ENCODE data around the gene JAZF1. TPM values are rescaled to one million over a fixed set of nuclear protein-coding genes. Genes with fewer than 3 reads are reported as not detected.

JAZF1 gene
- total and polyA plus RNA-seq, 12 donors = 6.9 to 42.3 (median 30.0) TPM

GRCh38 chr7:28005075-28005846 is 175.3 kb downstream of the JAZF1 start:
- Histone ChIP-seq H3K27me3 (no peaks in the 10 kb centered on the region), H3K27ac (peak overlapping the region in 4 of 10 donors; percentile 10 to 43 (median 30))
- peak in 7 of 8 donors; percentile 53 to 98 (median 87) for ATAC-seq

DNA sequence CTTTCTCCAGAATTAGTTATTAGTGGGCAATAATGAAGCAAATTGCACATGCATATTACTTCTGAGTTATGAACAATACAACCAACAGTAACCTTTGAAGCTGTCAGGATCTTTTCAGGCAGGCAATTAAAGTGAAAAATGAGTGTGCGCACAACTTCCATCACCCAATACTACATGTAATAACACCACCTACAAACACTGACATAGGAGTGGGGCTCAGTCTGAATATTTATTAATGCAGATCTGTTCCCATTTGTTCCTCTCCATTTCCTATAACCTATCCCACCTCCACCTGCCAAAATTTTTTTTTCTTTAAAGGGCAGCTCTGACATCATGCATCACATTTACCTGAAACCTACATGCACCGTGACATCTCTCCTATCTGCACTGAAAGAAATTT is 177.2 kb downstream of the JAZF1 start:
- Histone ChIP-seq H3K4me1 (peaks cover 3 to 36% (median 15%) of the 10 kb centered on the region in 9 donors), H3K27me3 (no peaks in the 10 kb centered on the region), H3K36me3 (no peaks in the 10 kb centered on the region), H3K27ac (no peak overlapping the region), H3K9me3 (no peaks in the 10 kb centered on the region), H3K4me3 (no peak overlapping the region)
- no peak for ATAC-seq
- intact Hi-C loops (cut with DNase I) = loop anchor here in 1 of 10 donors (10.0 kb wide), 1 partner anchor 59 kb away; no protein-coding TSS in a partner anchor
- TF ChIP-seq, protein P1, sequence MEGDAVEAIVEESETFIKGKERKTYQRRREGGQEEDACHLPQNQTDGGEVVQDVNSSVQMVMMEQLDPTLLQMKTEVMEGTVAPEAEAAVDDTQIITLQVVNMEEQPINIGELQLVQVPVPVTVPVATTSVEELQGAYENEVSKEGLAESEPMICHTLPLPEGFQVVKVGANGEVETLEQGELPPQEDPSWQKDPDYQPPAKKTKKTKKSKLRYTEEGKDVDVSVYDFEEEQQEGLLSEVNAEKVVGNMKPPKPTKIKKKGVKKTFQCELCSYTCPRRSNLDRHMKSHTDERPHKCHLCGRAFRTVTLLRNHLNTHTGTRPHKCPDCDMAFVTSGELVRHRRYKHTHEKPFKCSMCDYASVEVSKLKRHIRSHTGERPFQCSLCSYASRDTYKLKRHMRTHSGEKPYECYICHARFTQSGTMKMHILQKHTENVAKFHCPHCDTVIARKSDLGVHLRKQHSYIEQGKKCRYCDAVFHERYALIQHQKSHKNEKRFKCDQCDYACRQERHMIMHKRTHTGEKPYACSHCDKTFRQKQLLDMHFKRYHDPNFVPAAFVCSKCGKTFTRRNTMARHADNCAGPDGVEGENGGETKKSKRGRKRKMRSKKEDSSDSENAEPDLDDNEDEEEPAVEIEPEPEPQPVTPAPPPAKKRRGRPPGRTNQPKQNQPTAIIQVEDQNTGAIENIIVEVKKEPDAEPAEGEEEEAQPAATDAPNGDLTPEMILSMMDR (IDR thresholded peaks at IDR 0.05) = no peak
- no peak for DNase-seq
- WGBS, 2 donors = 98 to 99% methylated on average over 2 of the region's 2 CpGs

More at GRCh38 chr7:28005075-28005846, 175.3 kb downstream of the JAZF1 start:
- H3K4me3 ChIP-seq = no peak overlapping the region
- H3K4me1 ChIP-seq = peaks cover 3 to 33% (median 15%) of the 10 kb centered on the region in 9 donors
- WGBS, 2 donors = 36 to 38% methylated on average over 7 of the region's 7 CpGs
- DNase-seq = peak in 1 of 2 donors; percentile 35
- intact Hi-C loops (cut with DNase I) = loop anchor here in 1 of 10 donors (10.0 kb wide), 1 partner anchor 60 kb away; no protein-coding TSS in a partner anchor
- TF ChIP-seq, protein P1 (IDR thresholded peaks at IDR 0.05) = no peak
- no peaks in the 10 kb centered on the region for H3K9me3 ChIP-seq
- H3K36me3 ChIP-seq = no peaks in the 10 kb centered on the region

DNA sequence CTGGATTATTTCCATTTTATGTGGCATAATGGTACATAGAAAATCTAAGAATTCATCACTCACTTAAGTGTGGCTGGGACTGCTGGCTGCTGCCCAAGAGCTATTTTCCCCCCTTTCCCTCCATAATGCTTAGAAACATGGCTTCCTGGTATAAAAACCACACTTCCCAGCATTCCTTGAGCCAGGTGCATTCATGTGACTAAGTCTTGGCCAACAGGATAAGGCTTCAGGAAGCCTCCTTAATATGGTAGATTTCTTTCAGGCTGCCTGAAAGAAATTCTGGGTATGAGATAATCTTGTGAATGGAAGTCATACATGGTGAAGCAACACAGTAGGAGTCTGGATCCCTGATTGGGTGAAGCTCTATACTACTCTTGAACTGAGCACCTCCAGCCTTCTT is 178.0 kb downstream of the JAZF1 start:
- no peaks in the 10 kb centered on the region for H3K36me3 ChIP-seq
- H3K4me1 ChIP-seq = peaks cover 3 to 38% (median 15%) of the 10 kb centered on the region in 9 donors
- H3K4me3 ChIP-seq = no peak overlapping the region
- ATAC-seq (peak in 1 of 8 donors; percentile 20), DNase-seq (no peak)
- H3K27me3 ChIP-seq = no peaks in the 10 kb centered on the region
- no peak overlapping the region for H3K27ac ChIP-seq
- no peaks in the 10 kb centered on the region for H3K9me3 ChIP-seq
- intact Hi-C loops (cut with DNase I) = loop anchor here in 1 of 10 donors (10.0 kb wide), 1 partner anchor 58 kb away; no protein-coding TSS in a partner anchor
- TF ChIP-seq, protein P1 (IDR thresholded peaks at IDR 0.05) = no peak

GRCh38 chr7:28001896-28002295 is 178.7 kb downstream of the JAZF1 start:
- no peak for DNase-seq
- TF ChIP-seq, protein P1 (IDR thresholded peaks at IDR 0.05) = no peak
- Histone ChIP-seq H3K4me1 (peaks cover 3 to 38% (median 15%) of the 10 kb centered on the region in 9 donors), H3K36me3 (no peaks in the 10 kb centered on the region), H3K4me3 (no peak overlapping the region), H3K27ac (no peak overlapping the region), H3K27me3 (no peaks in the 10 kb centered on the region), H3K9me3 (no peaks in the 10 kb centered on the region)
- intact Hi-C loops (cut with DNase I) = loop anchor here in 1 of 10 donors (10.0 kb wide), 1 partner anchor 57 kb away; no protein-coding TSS in a partner anchor
- no peak for ATAC-seq
